WTC11 (cell line): ENCODE measurements around the gene TRPM2. TPM values are rescaled to one million over a fixed set of nuclear protein-coding genes. Genes with fewer than 3 reads are reported as not detected.

ENCODE experiments used
- ATAC-seq: fragments of 200-7000 bp; cut with Tn5 transposase; 2 replicates; pipeline ENCODE4 v1.10.0; 2021; ENCODE audit warnings: mild to moderate bottlenecking, moderate library complexity
- CTCF ChIA-PET: fragments of 300-600 bp; sonication (Branson Sonifier 250); formaldehyde crosslinking; loops from one replicate; lab custom pipeline; 2021; ENCODE audit warnings: antibody characterized with exemption; lab: Charles Lee
- POLR2A ChIA-PET: fragments of 350-600 bp; sonication (Branson Sonifier 250); formaldehyde crosslinking; loops from one replicate; lab custom pipeline; 2021; ENCODE audit warnings: antibody characterized with exemption; lab: Charles Lee
- DNase-seq: peaks from one replicate; pipeline ENCODE4 v3.0.0; 2021; ENCODE audit warnings: low spot score
- H3K27ac Mint-ChIP-seq: 2 replicates; pipeline ENCODE4 v1.8.0; 2021; ENCODE audit warnings: mixed read lengths
- H3K27me3 Mint-ChIP-seq: 2 replicates; pipeline ENCODE4 v1.8.0; 2021; ENCODE audit warnings: low read depth, mild to moderate bottlenecking, moderate library complexity, mixed read lengths
- H3K36me3 Mint-ChIP-seq: 2 replicates; pipeline ENCODE4 v1.8.0; 2021; ENCODE audit warnings: mixed read lengths
- H3K4me1 Mint-ChIP-seq: 2 replicates; pipeline ENCODE4 v1.8.0; 2022; ENCODE audit warnings: mixed read lengths
- H3K4me3 Mint-ChIP-seq: 2 replicates; pipeline ENCODE4 v1.8.0; 2021; ENCODE audit warnings: mild to moderate bottlenecking, moderate library complexity, mixed read lengths
- H3K9me3 Mint-ChIP-seq: 2 replicates; pipeline ENCODE4 v1.8.0; 2021; ENCODE audit warnings: mixed read lengths
- ATF3 ChIP-seq: sonication (generic); formaldehyde crosslinking; conservative IDR thresholded peaks from 2 replicates; pipeline ENCODE4 v1.8.1; 2022; ENCODE audit warnings: mild to moderate bottlenecking, missing genetic modification reagents
- CBFB ChIP-seq: sonication (generic); formaldehyde crosslinking; IDR thresholded peaks from 2 replicates; pipeline ENCODE4 v1.8.1; 2022; ENCODE audit warnings: mild to moderate bottlenecking, low read depth, missing genetic modification reagents
- CREB1 ChIP-seq: sonication (generic); formaldehyde crosslinking; IDR thresholded peaks from 2 replicates; pipeline ENCODE4 v1.8.0; 2023; ENCODE audit warnings: mild to moderate bottlenecking, missing genetic modification reagents
- ESRRA ChIP-seq: sonication (generic); formaldehyde crosslinking; IDR thresholded peaks from 2 replicates; pipeline ENCODE4 v1.8.1; 2022; ENCODE audit warnings: mild to moderate bottlenecking, missing genetic modification reagents, borderline replicate concordance
- FOXP1 ChIP-seq: sonication (generic); formaldehyde crosslinking; IDR thresholded peaks from 2 replicates; pipeline ENCODE4 v1.8.0; 2022; ENCODE audit warnings: missing genetic modification reagents, mild to moderate bottlenecking, moderate library complexity, borderline replicate concordance
- MAX ChIP-seq: sonication (generic); formaldehyde crosslinking; IDR thresholded peaks from 2 replicates; pipeline ENCODE4 v1.8.0; 2022; ENCODE audit warnings: mild to moderate bottlenecking, missing genetic modification reagents
- MYBL2 ChIP-seq: sonication (generic); formaldehyde crosslinking; IDR thresholded peaks from 2 replicates; pipeline ENCODE4 v1.8.1; 2023; ENCODE audit warnings: mild to moderate bottlenecking, moderate library complexity, missing genetic modification reagents
- NFE2L1 ChIP-seq: sonication (generic); formaldehyde crosslinking; IDR thresholded peaks from 2 replicates; pipeline ENCODE4 v1.8.1; 2023; ENCODE audit warnings: missing genetic modification reagents
- OVOL2 ChIP-seq: fragments of 250-450 bp; sonication (Bioruptor Pico); IDR thresholded peaks from 2 replicates; pipeline ENCODE4 v1.9.0; 2021; ENCODE audit warnings: mild to moderate bottlenecking, borderline replicate concordance
- PREB ChIP-seq: sonication (generic); formaldehyde crosslinking; IDR thresholded peaks from 2 replicates; pipeline ENCODE4 v1.8.1; 2022; ENCODE audit warnings: mild to moderate bottlenecking, missing genetic modification reagents, moderate library complexity, borderline replicate concordance
- SMAD4 ChIP-seq: sonication (generic); formaldehyde crosslinking; IDR thresholded peaks from 2 replicates; pipeline ENCODE4 v1.8.0; 2022; ENCODE audit warnings: mild to moderate bottlenecking, missing genetic modification reagents
- TCF7 ChIP-seq: sonication (generic); formaldehyde crosslinking; IDR thresholded peaks from 2 replicates; pipeline ENCODE4 v1.8.0; 2022; ENCODE audit warnings: mild to moderate bottlenecking, low read depth, missing genetic modification reagents, moderate library complexity
- ZNF121 ChIP-seq: sonication (generic); formaldehyde crosslinking; IDR thresholded peaks from 2 replicates; pipeline ENCODE4 v1.8.0; 2023; ENCODE audit warnings: missing genetic modification reagents
- ZNF532 ChIP-seq: fragments of 250-450 bp; sonication (Bioruptor Pico); IDR thresholded peaks from 2 replicates; pipeline ENCODE4 v1.9.0; 2021; ENCODE audit warnings: mild to moderate bottlenecking, borderline replicate concordance
- ZSCAN18 ChIP-seq: fragments of 250-450 bp; sonication (Bioruptor Pico); IDR thresholded peaks from 2 replicates; pipeline ENCODE4 v2.1.2; 2022; ENCODE audit warnings: mild to moderate bottlenecking, moderate library complexity
- total RNA-seq: library from RNA; stranded (reverse); gene quantifications from 3 replicates; pipeline ENCODE4 v1.2.3, GENCODE V29; 2021

Gene TRPM2
- total RNA-seq, 1 experiment from 2014 or later: 0.92 TPM

GRCh38 chr21:44347911-44348451 is 5.4 kb upstream of the TRPM2 start:
- no peak overlapping the region for H3K4me3 Mint-ChIP-seq
- H3K27ac Mint-ChIP-seq: no peak overlapping the region
- no peak for DNase-seq
- H3K9me3 Mint-ChIP-seq: no peaks in the 10 kb centered on the region
- H3K36me3 Mint-ChIP-seq: no peaks in the 10 kb centered on the region
- ChIA-PET POLR2A (no interaction called here), CTCF (interaction anchor here (1.1 kb wide), 1 partner anchor 21 kb away, joined by 3 read pairs; no protein-coding TSS in a partner anchor)
- peaks cover 35% of the 10 kb centered on the region for H3K27me3 Mint-ChIP-seq
- TF ChIP-seq NFE2L1 (CRISPR knock-in tag) (no peak), ZSCAN18 (no peak), MYBL2 (no peak), MAX (CRISPR knock-in tag) (no peak), PREB (no peak), ZNF121 (CRISPR knock-in tag) (no peak), OVOL2 (CRISPR knock-in tag) (no peak)
- H3K4me1 Mint-ChIP-seq: peaks cover 1% of the 10 kb centered on the region; the same call in 1 of the 2 replicates
- no peak for ATAC-seq

- ChIA-PET CTCF (no interaction called here), POLR2A (no interaction called here)
- H3K9me3 Mint-ChIP-seq: no peaks in the 10 kb centered on the region
- H3K27me3 Mint-ChIP-seq: peaks cover 35% of the 10 kb centered on the region
- H3K27ac Mint-ChIP-seq: no peak overlapping the region
- H3K36me3 Mint-ChIP-seq: no peaks in the 10 kb centered on the region
- H3K4me1 Mint-ChIP-seq: no peaks in the 10 kb centered on the region
- ATAC-seq (no peak), DNase-seq (no peak)
- peak overlapping the region; percentile 41; the same call in 1 of the 2 replicates for H3K4me3 Mint-ChIP-seq
- TF ChIP-seq TCF7 (CRISPR knock-in tag) (no peak), CBFB (CRISPR knock-in tag) (no peak), PREB (no peak), ZNF532 (CRISPR knock-in tag) (no peak), ATF3 (CRISPR knock-in tag) (no peak), ESRRA (no peak), CREB1 (CRISPR knock-in tag) (no peak), FOXP1 (CRISPR knock-in tag) (no peak), SMAD4 (CRISPR knock-in tag) (no peak)
These were observed 4.6 kb upstream of the TRPM2 start for GRCh38 chr21:44348861-44349260.
